PC-3 (cell line): ENCODE measurements around the gene GGCX.

Source experiments
- CTCF ChIP-seq: fragments of 300-600 bp; sonication (generic); conservative IDR thresholded peaks from 2 replicates; pipeline ENCODE4 v1.5.1; 2017; ENCODE audit warnings: antibody characterized with exemption, low read depth, mild to moderate bottlenecking, low read length
- EZH2 ChIP-seq: fragments of 300-600 bp; sonication (generic); IDR thresholded peaks from one replicate; pipeline ENCODE4 v1.6.1; 2017; ENCODE audit warnings: antibody characterized with exemption, mild to moderate bottlenecking, low read length; ENCODE audit not compliant: unreplicated experiment
- EZH2phosphoT487 ChIP-seq: fragments of 300-600 bp; sonication (generic); IDR thresholded peaks from 2 replicates; pipeline ENCODE4 v1.6.1; 2018; ENCODE audit warnings: mild to moderate bottlenecking, antibody characterized with exemption, low read length, borderline replicate concordance

GRCh38 chr2:85594715-85595300 lies 33.5 kb upstream of the GGCX start:
- no peak for TF ChIP-seq CTCF
- TF ChIP-seq EZH2phosphoT487, result no peak
- TF ChIP-seq EZH2, result no peak
